ENCODE results near the gene CFAP141.

- TF ChIP-seq, protein P1, sequence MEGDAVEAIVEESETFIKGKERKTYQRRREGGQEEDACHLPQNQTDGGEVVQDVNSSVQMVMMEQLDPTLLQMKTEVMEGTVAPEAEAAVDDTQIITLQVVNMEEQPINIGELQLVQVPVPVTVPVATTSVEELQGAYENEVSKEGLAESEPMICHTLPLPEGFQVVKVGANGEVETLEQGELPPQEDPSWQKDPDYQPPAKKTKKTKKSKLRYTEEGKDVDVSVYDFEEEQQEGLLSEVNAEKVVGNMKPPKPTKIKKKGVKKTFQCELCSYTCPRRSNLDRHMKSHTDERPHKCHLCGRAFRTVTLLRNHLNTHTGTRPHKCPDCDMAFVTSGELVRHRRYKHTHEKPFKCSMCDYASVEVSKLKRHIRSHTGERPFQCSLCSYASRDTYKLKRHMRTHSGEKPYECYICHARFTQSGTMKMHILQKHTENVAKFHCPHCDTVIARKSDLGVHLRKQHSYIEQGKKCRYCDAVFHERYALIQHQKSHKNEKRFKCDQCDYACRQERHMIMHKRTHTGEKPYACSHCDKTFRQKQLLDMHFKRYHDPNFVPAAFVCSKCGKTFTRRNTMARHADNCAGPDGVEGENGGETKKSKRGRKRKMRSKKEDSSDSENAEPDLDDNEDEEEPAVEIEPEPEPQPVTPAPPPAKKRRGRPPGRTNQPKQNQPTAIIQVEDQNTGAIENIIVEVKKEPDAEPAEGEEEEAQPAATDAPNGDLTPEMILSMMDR (conservative IDR thresholded peaks at IDR 0.05; ENCODE audit: low read length): no peak
- no peak for TF ChIP-seq EZH2phosphoT487 (IDR thresholded peaks at IDR 0.05; ENCODE audit: borderline replicate concordance)
These were observed 22.9 kb downstream of the CFAP141 start for GRCh38 chr1:154183046-154183915.

Data from Loucy (cell line).